RCC 7860 (cell line): ENCODE results near the gene CCNH.

Experiments used
- DNase-seq: peaks from one replicate; pipeline ENCODE4 v3.0.0-alpha.2; 2015; ENCODE audit warnings: low spot score
- FAIRE-seq: peaks from 2 replicates; lab custom pipeline; 2012; peaks lifted over from hg19 to GRCh38; lab: Jason Lieb, UNC

CCNH gene

DNA sequence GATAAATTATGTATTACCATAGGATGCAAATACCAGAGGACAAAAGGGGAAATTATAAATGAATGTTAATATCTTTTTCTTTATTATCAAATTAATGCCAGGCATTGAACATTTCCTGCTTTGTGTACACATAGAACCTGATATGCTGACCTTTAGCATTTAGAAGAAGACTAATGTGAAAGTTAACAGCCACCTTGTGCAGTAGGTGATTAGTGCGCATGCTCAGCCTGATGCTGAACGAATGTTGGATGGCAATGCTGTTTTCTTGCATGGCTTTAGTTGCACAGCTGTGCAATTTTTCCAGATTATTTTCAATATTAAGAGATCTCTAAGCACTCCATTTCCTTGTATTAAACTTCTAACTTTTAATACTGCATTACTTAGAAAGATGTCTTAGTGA is 45.5 kb downstream of the CCNH start:
- DNase-seq (no peak), FAIRE-seq (no peak)

DNA sequence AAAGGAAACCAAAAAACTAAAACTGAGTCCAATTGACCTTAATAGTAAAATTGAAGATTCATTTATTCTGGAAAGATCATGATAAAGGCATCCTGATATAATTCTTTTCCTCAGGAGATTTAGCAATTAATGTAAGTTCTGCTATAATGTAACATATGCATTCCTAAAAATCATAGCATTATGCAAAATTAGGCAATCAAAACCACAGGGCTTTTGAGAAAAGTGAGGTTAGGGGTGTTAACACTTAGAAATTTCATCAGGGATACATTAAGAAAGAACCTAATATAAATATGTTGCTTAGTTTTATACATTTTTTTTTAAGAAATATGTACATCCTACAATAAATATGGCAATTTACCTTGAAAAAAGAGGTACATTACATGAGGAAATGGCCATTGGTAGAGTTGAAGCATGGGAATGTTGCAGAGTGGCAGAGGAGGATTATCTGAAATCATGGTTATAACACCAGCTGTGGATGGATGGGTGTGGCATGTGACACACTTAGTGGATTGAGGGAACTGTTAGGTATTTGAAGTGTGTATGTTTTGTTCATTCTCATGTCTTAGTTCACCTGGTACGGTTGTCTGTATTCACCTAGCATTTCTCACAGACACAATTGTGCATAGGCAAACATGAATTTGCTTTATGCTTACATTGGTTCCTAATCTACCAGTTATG is 51.1 kb downstream of the CCNH start:
- DNase-seq (no peak), FAIRE-seq (no peak)

- DNase-seq (no peak), FAIRE-seq (no peak)
Observed at GRCh38 chr5:87361031-87361445, 51.7 kb downstream of the CCNH start.

GRCh38 chr5:87360132-87360531 is 52.6 kb downstream of the CCNH start:
- no peak for FAIRE-seq
- DNase-seq, result no peak

- no peak for FAIRE-seq
- no peak for DNase-seq
Observed at GRCh38 chr5:87359106-87359505, 53.6 kb downstream of the CCNH start.

- DNase-seq (no peak), FAIRE-seq (no peak)
Observed at GRCh38 chr5:87354496-87354895, 58.2 kb downstream of the CCNH start.

DNA sequence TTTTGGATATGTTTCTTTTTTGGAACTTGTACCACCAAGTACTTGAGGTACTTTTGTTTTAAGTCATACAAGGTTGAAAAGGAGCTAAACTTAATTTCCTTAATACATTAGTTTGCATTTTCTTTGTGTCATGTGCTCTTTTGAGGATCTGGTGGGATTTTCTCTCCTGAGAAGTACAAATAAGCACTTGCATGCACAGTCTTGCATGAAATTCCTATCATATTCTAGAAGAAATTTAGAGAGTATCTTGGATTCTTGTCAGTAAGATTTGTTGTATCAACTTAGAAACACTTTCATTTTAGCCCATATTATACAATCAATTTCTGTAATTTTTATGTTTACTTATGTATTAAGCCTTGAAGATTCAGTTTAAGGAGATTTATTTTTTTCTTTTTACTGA is 64.9 kb downstream of the CCNH start:
- DNase-seq, result no peak
- no peak for FAIRE-seq

- no peak for DNase-seq
- no peak for FAIRE-seq
Observed at GRCh38 chr5:87347272-87347671, 65.5 kb downstream of the CCNH start.
